HUDEP-2 (cell line): Measurements from ENCODE around the gene PLA2G12B.

Experiments used
- DNase-seq, 76 experiments: peaks; one replicate each; lab custom pipeline; 2025; ENCODE audit not compliant: unreplicated experiment in 76 of 76; lab: John Stamatoyannopoulos, UW

Gene PLA2G12B

GRCh38 chr10:72895236-72895850 lies 59.3 kb downstream of the PLA2G12B start:
- no peak for DNase-seq

DNA sequence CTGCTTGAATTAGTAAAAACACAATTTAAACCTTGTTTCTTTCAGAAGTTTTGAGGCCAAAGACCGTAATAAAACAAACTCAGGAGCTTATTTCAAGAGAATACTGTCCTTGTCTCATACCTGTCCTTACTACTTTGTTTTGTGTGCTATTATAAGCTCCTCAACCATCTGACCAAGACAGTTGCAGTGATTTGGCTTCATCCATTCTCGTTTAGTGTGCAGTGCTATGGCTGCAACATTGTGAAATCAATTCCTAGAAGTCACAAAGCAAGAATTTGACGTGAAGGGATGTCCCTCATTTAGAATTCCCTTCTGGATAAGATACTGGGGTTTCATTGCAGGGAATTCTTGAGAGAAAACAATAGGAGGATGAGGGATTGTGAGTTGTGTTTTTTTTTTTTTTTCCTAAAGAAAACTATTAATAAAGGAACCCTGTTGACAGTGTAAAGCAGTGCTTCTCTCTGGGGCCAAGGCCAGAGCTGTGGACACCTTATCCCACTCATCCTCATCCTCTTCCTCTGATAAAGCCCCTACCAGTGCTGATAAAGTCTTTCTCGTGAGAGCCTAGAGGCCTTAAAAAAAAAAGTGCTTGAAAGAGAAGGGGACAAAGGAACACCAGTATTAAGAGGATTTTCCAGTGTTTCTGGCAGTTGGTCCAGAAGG lies 61.3 kb downstream of the PLA2G12B start, which contains the start of gene OIT3:
Gene OIT3 (plus strand): TSS at position 604 of the 663 bp plus-strand sequence. CDS start 60 bp downstream, outside the sequence.
- DNase-seq = no peak

DNA sequence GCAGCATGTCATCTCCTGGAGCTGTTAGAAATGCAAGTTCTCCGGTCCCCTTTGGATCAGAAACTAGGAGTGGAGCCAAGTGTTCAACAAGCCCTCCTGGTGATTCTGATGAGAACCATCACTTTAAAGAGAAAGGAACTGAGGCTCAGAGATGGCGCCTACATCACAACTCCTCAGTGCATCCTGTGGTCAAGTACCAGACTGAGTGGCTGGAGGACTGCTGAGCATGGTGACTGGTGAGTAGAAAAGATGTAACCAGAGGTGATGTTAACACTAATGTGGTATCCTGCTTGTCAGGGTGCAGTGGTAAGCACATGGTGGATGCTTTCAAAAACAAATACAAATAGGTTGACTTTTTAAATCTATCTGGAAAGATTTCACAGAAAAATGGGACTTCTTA lies 64.5 kb downstream of the PLA2G12B start:
- DNase-seq = no peak

DNA sequence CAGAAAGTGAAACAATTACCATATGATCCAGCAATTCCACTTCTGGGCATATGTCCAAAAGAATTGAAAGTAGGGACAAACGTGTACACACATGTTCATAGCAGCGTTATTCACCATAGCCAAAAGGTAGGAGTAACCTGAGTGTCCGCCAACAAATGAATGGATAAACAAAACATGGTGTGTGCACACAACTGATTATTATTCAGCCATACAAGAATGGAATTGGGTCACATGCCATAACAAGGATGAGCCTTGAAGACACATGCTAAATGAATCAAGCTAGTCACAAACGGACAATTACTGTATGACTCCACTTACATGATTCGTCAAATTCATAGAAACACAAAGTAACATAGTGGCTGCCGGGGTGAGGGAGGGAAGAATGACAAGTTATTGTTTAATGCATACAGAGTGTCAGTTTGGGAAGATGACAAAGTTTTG lies 65.2 kb downstream of the PLA2G12B start:
- no peak for DNase-seq

DNA sequence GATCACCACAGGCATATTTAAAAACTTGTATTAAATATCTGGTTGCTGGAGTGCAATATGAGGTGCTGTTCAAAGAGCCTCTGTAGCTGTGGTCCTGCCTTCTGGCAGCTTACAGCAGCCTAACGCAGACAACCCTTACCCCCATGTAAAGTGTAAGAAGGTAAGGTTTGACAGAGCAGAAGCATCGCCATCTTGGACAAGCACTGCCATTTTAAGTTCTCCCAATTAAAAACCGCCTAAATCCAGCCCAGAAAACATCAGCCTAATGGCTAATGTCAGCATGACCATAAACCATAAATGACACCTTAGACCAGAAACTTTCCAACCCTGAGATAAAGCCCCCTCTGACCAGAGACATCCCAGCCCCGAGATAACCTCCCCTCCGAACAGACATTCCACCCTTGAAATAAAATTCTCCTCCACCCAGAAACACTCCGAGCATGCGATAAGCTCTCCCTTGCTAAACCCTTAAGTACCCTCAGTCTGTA lies 66.4 kb downstream of the PLA2G12B start:
- no peak for DNase-seq

DNA sequence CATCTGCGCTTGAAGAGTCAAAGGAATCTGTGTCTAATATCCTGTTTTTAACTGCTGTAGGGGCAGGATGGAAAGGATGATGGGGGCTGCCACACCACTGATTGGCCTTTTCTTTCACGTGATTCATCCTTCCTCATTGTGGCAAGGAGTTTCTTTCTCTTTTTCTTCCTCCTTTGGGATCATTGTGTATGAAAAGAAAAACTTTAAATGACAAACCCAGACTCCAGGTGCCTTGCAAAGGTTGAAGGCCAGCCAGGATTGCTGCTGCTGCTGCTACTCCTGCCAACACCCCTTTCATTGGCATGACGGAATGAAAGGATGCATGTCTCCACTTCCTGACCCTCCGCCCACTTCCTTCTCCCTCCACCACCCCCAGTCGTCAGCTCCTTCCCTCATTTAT lies 67.6 kb downstream of the PLA2G12B start:
- no peak for DNase-seq

- DNase-seq = no peak
These were observed 68.0 kb downstream of the PLA2G12B start for GRCh38 chr10:72886621-72887020.

GRCh38 chr10:72885953-72886352 lies 68.7 kb downstream of the PLA2G12B start:
- DNase-seq = no peak
